ENCODE results near the gene FAM200C.

The FAM200C gene

GRCh38 chr5:160419458-160420330, 19.8 kb upstream of the FAM200C start:
- DNase-seq, result peak in 2 of 3 donors; percentile 27 to 40

- peak; percentile 97 to 99 (median 98) for DNase-seq
These were observed 19.0 kb upstream of the FAM200C start, which contains the start of gene SLU7 for GRCh38 chr5:160418561-160419457. Gene SLU7, minus strand, starts transcription at chr5:160419081. Its CDS starts 3,787 bp downstream, at chr5:160415294.

GRCh38 chr5:160398806-160399205, 1.0 kb downstream of the FAM200C start:
- DNase-seq, result no peak

- DNase-seq, result no peak
These were observed 2.4 kb downstream of the FAM200C start for GRCh38 chr5:160397492-160397891.

GRCh38 chr5:160395111-160395510, 4.7 kb downstream of the FAM200C start:
- DNase-seq, result no peak

- peak; percentile 44 to 70 (median 56) for DNase-seq
These were observed 8.8 kb downstream of the FAM200C start for GRCh38 chr5:160390787-160391696.

GRCh38 chr5:160387445-160387844, 12.4 kb downstream of the FAM200C start:
- DNase-seq, result no peak

GRCh38 chr5:160385496-160385895, 14.4 kb downstream of the FAM200C start:
- no peak for DNase-seq

GRCh38 chr5:160384681-160385080, 15.2 kb downstream of the FAM200C start:
- DNase-seq, result no peak

- DNase-seq, result no peak
These were observed 17.5 kb downstream of the FAM200C start for GRCh38 chr5:160382346-160382745.

GRCh38 chr5:160380041-160380440, 19.8 kb downstream of the FAM200C start:
- no peak for DNase-seq

GRCh38 chr5:160379511-160379910, 20.3 kb downstream of the FAM200C start:
- DNase-seq, result peak in 1 of 3 donors; percentile 20

- DNase-seq, result no peak
These were observed 21.5 kb downstream of the FAM200C start for GRCh38 chr5:160378330-160378729.

- no peak for DNase-seq
These were observed 22.2 kb downstream of the FAM200C start for GRCh38 chr5:160377651-160378050.

GRCh38 chr5:160376416-160376815, 23.4 kb downstream of the FAM200C start:
- no peak for DNase-seq

- no peak for DNase-seq
These were observed 24.2 kb downstream of the FAM200C start for GRCh38 chr5:160375701-160376100.

- no peak for DNase-seq
These were observed 24.7 kb downstream of the FAM200C start for GRCh38 chr5:160375166-160375565.

GRCh38 chr5:160371294-160371693, 28.6 kb downstream of the FAM200C start:
- DNase-seq, result no peak

GRCh38 chr5:160370713-160371034, 29.2 kb downstream of the FAM200C start:
- DNase-seq, result no peak

GRCh38 chr5:160369990-160370712, 29.7 kb downstream of the FAM200C start, which contains the start of gene C1QTNF2:
Gene C1QTNF2, minus strand, starts transcription at chr5:160370626. Its CDS starts 15,615 bp downstream, at chr5:160355011.
- peak; percentile 32 to 54 (median 44) for DNase-seq

GRCh38 chr5:160367885-160368284, 32.0 kb downstream of the FAM200C start:
- no peak for DNase-seq

- DNase-seq, result no peak
These were observed 32.6 kb downstream of the FAM200C start for GRCh38 chr5:160367261-160367660.

Data from suppressor macrophage treated with lipopolysaccharide for 1 hour (primary cell).